AML-193 (cell line): ENCODE measurements around the gene PRKG2.
"Not testable (repeated sequence)": the region's sequence is repeated elsewhere in the genome, so short reads cannot be mapped to it uniquely, and the experiment has no call there.

Source experiments
- DNase-seq, 2 experiments: peaks; one replicate each; lab custom pipeline; 2025; lab: John Stamatoyannopoulos, UW

Gene PRKG2, protein sequence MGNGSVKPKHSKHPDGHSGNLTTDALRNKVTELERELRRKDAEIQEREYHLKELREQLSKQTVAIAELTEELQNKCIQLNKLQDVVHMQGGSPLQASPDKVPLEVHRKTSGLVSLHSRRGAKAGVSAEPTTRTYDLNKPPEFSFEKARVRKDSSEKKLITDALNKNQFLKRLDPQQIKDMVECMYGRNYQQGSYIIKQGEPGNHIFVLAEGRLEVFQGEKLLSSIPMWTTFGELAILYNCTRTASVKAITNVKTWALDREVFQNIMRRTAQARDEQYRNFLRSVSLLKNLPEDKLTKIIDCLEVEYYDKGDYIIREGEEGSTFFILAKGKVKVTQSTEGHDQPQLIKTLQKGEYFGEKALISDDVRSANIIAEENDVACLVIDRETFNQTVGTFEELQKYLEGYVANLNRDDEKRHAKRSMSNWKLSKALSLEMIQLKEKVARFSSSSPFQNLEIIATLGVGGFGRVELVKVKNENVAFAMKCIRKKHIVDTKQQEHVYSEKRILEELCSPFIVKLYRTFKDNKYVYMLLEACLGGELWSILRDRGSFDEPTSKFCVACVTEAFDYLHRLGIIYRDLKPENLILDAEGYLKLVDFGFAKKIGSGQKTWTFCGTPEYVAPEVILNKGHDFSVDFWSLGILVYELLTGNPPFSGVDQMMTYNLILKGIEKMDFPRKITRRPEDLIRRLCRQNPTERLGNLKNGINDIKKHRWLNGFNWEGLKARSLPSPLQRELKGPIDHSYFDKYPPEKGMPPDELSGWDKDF

DNA sequence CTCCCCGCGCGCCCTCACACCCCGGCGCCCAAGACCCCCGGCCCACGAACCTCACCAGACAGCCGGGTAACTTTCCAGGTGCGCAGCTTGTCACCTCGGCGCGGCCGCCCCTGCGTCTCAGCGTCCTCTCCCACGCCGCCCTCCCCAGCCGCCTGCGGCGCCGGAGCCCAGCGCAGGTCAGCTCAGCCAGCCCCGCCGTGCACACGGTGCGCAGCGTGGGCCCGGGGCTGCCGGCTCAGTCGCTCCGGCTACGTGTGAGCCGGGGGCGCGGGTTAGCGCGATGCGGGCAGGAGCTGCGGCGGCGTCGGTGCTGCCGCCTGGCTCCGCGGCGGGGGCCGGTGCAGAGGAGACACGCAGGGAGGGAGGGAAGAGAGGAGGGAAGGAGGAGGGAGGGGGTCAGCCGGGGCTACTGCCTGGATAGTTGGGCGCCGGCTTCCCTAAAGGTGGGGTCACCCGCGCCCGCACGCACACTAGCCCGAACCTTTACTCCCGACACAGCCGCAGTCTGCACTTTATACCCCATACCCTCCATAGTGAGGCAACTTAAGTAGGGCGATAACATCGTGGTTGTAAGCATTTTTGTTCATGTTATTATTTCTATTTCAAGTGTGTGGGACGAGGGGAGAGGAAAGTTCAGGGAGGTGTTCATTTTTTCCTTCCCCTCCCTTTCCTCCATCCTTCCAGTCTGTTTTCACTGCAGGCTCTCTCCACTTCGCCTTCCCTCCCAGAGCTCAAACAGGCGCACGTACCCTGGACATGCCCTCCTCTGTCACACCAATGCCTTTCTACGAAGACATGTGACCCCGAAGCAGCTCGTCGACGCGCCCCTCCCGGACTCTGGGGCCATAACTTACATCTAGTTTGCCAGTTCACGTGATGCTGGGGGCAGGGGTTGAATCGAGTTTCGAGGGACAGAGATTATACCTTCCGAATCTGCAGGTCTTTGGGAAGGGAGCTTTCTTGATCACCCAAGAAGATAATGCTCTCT lies at the start of gene PRKG2:
PRKG2 (minus strand) TSS at position 342 of the 988 bp plus-strand sequence. CDS start 10,175 bp downstream, outside the sequence.
- no peak for DNase-seq

DNA sequence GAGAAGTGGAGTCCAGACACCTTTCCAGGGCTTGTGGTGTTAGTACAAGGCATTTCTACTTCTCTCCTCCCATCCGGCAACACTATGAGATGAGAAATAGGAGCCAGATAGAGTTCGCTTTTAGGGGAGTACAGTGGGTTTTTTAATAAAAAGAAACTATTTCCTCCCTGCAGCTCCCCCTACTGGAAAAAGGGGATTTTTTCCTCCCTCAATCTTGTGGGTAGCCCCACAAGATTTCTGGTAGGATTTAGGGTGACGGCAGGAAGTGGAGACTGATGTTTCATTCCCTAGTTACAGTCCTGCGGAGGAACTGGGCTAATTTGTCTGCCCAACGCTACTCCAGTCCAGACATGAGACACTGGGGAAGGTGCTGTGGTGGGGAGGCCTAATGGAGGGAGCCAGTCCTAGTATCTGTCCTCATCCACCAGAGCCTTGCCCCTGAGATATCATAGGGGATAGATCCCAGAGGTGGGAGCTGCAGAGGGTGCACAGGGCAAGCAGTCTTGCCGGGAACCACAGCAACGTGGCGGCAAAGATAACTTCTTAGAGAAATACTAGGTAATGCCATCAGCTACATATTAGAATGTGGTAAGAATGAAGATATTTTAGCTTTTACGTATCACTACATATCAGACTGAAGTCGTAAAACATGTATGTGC lies 45.5 kb upstream of the PRKG2 start:
- no peak for DNase-seq

DNA sequence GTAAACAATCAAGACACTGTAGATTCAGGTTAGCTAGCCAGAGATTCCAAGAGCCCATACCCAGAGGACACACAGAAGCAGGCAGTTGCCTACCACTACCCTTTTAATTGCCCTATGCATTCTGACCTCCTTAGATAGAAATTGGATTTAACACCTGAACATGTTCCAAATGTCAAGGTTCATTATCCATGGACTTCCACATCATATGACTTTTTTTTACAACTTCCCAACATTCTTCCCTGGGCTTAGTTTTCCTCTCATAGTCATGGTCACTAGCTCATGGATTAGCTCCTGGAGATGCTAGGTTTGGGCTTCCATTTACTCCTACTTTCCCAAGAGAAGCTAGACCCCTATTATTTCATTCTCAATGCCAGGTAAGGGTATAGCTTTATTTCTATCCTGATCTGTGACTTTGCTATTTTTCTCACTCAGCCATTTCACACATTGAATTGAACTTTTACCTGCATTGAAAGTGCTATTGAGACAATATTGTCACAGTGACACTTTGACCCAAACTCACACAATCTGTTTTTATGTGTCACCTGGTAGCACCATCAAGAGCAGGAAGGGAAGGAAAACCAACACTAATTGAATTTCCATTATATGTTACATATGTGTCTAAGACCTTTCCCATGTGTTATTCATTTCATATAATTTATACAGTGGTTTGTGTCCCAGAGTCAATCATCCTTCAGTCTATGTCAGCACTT lies 44.0 kb upstream of the PRKG2 start:
- no peak for DNase-seq

DNA sequence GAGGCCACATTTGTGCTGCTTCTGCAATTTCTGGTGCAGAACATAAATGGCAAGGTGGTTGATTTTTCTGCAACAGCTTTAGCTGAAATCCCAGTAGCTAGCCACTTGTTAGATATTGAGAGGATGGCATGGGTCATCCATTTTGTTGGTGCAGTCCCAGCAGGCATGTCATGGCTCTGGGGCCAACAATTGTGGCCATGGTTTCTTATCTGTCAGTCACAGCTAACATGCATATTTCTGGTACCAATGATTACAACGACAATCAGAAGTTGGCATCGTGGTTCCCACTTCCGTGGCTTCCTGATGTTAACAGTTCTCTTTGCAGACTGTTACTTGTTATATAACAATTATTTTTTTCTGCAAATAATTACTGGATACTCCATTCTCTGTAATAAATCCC lies 42.8 kb upstream of the PRKG2 start:
- DNase-seq, result no peak

DNA sequence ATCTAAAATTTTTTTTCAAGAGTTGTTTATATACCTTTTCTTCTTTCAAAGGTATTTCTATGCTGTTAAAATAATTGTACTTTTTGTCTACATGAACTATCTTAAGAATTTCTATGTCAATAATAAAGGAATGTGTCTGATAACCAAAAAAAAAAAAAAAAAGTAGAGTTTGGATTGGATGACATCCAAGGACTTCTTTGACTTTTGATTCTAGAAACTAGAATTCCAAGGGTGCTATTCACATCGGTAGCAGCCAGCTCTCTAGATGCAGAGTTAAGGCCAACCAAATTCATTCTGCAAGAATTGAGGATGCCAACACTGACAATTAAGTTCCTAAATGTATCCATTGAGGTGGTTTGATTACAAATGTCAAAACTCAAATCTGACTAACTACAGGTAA lies 42.0 kb upstream of the PRKG2 start:
- DNase-seq, result no peak

DNA sequence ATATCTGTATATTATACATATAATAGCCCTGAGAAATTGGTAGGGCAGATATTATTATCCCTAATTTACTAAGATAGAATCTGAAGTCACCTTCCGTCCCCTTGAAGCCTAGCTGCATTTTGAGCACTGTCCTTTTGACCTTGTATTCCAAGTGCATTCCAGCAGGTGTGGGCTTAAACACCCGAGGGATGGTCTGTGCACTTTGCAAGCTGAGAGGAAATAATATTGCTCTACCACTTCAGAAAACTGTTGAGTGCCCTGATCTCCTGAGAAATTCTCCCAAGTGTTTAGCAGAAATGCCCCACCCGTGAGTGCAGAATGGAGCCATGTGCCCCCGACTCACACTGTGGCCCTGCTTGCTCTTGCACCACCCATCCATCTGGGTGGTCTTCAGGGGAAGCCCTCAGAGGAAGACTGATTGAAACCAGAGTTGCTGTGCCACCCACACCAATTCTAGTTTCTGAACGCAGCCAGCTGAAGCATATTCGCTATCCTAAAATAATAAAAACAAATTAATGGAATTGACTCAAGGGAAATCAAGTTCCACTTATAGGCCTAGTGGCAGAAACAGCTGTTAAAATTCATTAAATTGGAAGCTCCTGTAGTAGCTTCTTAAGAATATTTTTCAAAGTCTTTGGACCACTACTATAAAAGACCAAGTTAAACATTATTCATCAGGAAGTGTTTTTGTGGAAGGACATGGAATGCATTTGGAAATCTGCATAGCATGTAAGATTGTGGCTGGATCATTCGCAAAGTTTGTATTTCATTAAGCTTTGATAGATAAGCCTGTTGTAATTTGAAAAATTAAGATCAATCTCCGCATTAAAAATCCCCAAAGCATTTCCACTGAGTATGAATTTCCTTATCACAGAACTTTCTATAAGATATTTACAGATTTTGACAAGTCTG lies 41.3 kb upstream of the PRKG2 start:
- DNase-seq, result no peak

DNA sequence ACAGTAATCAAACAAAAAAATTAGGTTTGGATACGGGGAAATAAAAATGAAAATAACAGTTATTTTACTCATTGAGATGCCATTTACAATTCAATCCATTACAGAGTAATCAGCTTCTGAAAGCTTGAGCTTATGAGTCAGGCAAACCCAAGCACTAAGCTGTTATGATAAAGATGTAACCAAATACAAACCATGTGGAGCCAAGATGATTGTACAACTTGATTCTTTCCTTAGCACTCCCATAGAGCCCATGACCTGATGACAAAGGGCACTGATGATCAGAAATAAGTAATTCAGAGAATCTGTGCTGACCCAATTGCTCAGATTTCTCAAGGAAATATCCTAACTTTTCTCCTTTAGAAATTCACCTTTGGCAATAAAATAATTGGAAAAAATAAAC lies 40.5 kb upstream of the PRKG2 start:
- DNase-seq, result no peak

DNA sequence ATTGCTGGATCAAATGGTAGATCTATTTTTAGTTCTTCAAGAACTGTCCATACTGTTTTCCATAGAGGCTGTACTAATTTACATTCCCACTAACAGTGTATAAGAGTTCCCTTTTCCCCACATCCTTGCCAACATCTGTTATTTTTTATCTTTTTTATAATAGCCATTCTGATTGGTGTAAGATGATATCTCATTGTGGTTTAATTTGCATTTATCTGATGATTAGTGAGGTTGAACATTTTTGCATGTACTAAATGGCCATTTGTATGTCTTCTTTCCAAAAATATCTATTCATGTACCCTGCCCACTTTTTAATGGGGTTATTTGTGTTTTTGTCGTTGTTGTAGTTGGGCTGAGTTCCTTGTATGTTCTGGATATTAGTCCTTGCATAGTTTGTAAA lies 35.4 kb upstream of the PRKG2 start:
- no peak for DNase-seq

DNA sequence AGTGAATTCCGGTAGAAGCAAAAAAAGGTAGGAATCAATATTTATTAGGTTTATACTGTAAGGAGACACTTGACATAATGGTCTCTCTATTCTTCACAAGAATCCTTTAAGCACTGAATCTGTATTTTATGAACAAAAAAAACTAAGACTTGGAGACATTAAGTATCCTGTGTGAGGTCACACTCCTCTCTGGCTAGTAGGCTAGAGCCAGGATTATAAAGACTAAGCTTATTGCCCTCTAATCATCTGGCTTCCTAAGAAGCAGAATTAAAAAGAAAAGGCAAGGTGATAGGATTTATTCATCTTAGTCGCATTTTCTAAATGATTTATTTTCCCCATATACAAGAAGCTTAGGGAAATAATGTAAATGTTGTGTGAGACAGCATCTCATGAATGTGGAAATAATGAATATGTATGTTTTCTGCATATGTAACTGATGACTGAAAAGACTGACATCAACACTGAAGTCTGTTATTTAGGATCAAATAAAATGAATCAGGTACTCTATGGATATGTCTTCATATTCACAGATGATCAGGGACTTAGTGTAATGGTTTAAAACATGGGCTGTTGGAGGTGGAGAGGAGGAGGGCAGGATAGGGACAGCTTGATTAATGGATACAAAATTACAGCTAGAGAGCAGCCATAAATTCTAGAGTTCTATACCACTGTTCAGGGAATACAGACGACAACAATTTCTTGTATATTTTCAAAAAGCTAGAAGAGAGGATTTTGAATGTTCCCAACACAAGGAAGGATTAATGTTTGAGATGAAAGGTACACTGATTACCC lies 30.4 kb upstream of the PRKG2 start:
- DNase-seq, result no peak

DNA sequence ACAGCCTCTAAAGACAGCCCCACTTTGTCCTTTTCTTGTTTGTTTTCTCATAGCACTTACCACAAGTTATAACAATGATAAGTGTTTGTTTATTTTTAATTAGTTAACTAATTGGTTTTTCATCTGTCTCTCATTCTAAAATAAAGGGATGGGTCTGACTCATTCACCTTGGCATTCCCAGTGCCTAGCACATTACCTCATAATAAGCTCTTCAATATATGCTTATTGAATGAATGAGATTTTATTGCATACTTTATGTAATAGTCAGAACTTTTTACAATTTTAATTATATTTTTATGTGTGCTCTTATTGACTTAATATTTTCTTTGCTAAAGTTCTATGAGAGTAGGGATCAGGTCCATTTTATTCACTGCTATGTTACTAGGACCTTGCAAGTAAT lies 22.8 kb upstream of the PRKG2 start:
- DNase-seq, result no peak

DNA sequence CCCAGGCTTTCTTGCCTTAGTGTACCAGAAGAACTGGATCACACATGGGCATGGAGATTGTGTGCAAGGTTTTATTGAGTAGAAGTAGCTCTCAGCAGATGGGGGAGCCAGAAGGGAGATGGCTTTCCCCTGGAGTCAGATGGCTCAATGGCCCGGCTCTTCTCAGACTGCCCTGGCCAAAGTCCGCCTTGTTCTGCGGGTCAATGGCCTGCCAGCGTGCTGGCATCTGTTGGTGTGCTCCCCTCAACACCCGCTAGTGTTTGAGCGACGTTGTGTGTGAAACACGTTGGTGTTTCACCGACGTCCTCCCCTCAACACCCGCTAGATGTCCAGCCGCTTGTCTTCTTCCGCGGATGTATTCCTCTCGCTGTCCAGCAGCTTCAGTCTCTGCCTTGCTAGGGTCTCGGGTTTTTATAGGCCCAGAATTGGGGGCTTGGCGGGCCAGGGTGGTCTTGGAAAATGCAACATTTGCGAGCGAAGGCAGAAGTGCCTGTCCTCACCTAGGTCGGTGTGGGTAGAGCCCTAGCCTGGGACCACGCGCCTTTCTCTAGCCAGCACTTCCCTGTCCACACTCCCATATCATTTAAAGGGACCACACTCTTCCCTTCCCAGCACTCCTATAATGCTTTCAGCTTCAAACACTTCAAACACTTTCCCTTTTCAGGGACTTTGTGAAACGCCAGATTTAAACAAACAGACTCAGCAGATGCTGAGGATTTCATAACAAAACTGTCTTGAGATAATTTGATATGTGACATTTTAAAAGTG lies 21.1 kb upstream of the PRKG2 start:
- no peak for DNase-seq

DNA sequence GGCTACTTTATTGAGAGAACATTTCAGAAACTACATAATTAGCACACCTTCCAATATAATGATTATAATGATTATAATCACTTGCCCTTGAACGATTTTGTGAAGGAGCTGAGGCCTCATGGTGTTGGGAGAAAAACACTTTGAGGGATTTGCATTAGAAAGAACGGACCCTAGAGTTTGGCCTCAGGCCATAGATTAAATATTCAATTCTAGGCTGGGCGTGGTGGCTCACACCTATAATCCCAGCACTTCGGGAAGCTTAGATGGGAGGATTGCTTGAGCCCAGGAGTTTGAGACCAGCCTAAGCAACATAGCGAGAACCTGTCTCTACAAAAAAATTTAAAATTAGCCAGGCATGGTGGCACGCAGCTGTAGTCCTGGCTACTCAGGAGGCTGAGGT lies 12.9 kb upstream of the PRKG2 start:
- DNase-seq, result no peak

DNA sequence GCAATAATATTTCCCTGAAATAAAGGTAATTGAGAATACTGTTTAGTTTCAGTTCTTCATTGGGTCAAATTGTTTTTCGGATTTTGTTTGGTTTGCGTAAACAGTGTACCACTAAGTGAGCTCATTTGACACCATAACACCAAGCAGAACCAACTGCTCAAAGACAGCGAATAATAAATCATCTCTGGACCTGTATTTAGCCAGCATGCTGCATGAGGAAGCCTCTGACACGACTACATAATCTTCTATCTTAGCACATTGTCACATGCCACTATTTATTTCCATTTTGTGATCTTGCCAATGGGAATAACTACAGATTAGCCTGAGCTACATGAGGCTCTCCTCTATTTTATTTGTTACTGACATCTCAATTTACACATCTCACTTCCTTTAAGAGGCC lies 12.1 kb upstream of the PRKG2 start:
- no peak for DNase-seq

DNA sequence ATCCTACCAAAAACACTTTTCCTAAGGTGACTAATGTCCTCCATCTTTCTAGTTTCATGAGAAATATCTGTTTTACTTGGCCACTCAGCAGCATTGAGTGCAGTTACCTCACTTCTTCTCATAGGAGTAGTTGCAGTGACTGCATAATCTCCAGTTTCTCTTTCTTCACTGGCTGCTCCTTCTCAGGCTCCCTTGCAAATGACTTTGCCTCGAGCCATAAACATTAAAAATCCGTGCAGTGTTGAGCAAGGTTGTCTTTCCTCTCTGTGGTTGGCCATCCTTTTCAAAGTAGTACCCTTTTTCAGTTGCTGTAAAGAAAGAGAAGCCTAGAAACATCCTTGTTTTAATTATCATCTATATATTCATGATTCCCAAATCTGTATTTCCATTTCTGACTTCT lies 10.2 kb upstream of the PRKG2 start:
- DNase-seq, result no peak

DNA sequence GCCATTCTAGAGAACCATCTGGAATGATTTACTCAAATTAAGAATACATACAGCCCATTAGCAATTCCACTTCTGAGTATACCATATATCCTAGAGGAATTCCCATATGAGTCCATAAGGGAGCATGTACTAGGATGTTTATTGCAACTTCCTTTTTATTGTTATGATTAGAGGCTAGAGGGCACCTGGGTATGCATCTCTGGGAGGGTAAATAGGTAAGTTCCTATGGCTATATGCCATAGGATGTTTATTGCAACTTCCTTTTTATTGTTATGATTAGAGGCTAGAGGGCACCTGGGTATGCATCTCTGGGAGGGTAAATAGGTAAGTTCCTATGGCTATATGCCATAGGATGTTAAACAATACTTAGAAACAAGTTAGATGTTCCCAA lies 7.1 kb upstream of the PRKG2 start:
- not testable (repeated sequence) for DNase-seq

DNA sequence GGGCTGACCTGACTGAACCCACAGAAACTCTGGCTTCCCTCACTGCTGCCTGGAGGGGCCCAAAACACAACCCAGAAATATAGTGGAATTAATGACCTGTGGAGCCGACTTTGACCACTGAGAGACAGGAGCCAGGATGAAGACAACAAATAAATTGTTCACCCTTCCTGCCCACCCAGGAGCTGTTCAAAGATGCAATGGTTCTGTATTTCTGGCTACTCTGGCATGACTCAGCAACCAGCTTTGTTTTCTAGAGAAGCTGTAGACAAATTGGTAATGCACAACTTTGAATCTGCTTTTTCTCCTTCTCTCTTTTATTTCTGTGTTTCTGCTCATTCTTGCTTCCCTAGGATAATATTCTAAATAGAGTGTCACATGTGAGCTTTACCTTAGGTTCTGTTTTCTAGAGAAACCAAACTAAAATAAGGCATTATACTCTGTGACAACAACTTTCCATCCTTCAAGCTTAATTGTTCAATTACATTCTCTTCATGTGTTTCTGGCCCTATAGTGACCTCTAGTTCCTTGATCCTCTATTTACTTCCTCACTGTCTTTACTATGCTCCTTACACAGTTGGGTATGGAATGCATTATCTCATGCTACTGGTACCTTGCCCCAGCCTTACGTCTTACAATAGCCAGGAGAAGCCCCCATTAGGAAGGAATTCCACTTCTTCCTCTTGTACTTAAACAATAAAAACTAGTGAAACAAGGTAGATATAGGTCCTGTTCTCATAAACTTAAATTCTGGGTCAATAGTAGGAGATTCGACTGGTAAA lies 6.5 kb upstream of the PRKG2 start:
- DNase-seq, result no peak

DNA sequence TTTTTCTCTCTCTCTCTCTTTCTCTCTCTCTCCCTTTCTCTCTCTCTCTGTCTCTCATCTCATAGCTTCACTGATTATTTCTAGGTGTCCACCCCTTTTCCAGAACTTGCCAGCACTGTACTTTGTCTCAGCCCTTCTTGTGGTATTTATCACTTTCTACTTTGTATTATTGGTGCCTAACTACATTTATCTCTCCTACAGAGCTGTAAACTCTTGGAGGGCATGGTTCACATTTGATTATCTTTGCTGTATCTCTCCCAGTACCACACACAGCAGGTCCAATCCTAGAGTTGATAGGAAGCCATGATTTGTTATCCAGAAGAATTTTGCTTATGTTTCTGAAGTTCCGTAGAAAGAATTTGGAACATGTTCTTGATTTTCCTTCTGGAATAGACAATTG lies 5.2 kb upstream of the PRKG2 start:
- DNase-seq, result no peak

DNA sequence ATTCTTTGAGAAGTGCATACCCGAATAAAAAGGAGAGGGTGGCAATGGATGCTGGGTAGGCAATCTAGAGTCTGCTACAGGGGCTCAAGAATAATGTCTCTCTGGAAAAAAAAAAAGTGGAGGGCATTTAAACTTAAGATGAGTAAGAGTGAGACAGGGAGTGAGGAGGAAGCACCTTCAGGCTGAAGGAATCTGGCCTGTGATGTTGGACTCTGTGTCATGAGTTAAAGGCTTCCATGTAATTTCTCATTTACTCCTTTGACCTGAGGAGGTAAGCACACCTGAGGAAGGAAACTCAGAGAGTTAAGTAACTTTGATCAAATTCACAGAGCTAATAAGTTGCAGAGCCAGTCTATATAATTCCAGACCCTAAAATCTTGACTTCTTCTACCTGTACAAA lies 3.2 kb upstream of the PRKG2 start:
- DNase-seq, result no peak
